IMR-90 (cell line): ENCODE data around the gene SYP. TPM values are rescaled to one million over a fixed set of nuclear protein-coding genes. Genes with fewer than 3 reads are reported as not detected.

Experiments used
- ATAC-seq: fragments of 200-7000 bp; cut with Tn5 transposase; 2 replicates; pipeline ENCODE4 v1.9.1; 2020; ENCODE audit warnings: low read depth, mild to moderate bottlenecking, moderate library complexity
- BruUV-seq: library from RNA; stranded (reverse); fragments of 400-500 nt; replicated peaks from 2 replicates; lab custom pipeline; 2021; lab: Mats Ljungman, UMichigan
- CTCF ChIA-PET: fragments of 300-600 bp; formaldehyde crosslinking; extraction: SDS; loops from one replicate; lab custom pipeline; 2021; ENCODE audit warnings: antibody characterized with exemption; lab: Yijun Ruan, JAX
- POLR2A ChIA-PET: fragments of 300-600 bp; sonication (Branson Sonifier 250); formaldehyde crosslinking; loops from one replicate; lab custom pipeline; 2022; ENCODE audit warnings: antibody characterized with exemption; ENCODE audit not compliant: unreplicated experiment; lab: Charles Lee
- DNase-seq: peaks from one replicate; pipeline ENCODE4 v3.0.0; 2013
- H2AFZ ChIP-seq: replicated peaks from 2 replicates; pipeline ENCODE3; 2013; ENCODE audit warnings: low read length, mild to moderate bottlenecking; ENCODE audit not compliant: poor library complexity
- H2AK5ac ChIP-seq: 2 replicates; pipeline ENCODE4 v1.6.1; 2013; ENCODE audit warnings: low read depth, low read length, inconsistent platforms
- H2AK9ac ChIP-seq: replicated peaks from 2 replicates; pipeline ENCODE3; 2013; ENCODE audit warnings: mild to moderate bottlenecking, low read depth, low read length, moderate library complexity; ENCODE audit not compliant: poor library complexity
- H2BK120ac ChIP-seq: 2 replicates; pipeline ENCODE4 v1.6.1; 2013; ENCODE audit warnings: low read depth, low read length, inconsistent platforms
- H2BK15ac ChIP-seq: 3 replicates; pipeline ENCODE4 v1.6.1; 2013; ENCODE audit warnings: low read depth, low read length, inconsistent platforms
- H2BK20ac ChIP-seq: 2 replicates; pipeline ENCODE4 v1.6.1; 2013; ENCODE audit warnings: low read depth, mild to moderate bottlenecking, inconsistent platforms, low read length, moderate library complexity
- H2BK5ac ChIP-seq: 2 replicates; pipeline ENCODE4 v1.6.1; 2013; ENCODE audit warnings: mild to moderate bottlenecking, low read depth, low read length, inconsistent platforms; ENCODE audit not compliant: poor library complexity, severe bottlenecking
- H3K14ac ChIP-seq: replicated peaks from 2 replicates; pipeline ENCODE4 v1.6.1; 2013; ENCODE audit warnings: low read depth, low read length, inconsistent platforms
- H3K18ac ChIP-seq: 2 replicates; pipeline ENCODE4 v1.6.1; 2013; ENCODE audit warnings: low read depth, low read length, control low read depth
- H3K23ac ChIP-seq: 2 replicates; pipeline ENCODE4 v1.6.1; 2013; ENCODE audit warnings: low read depth, low read length, inconsistent platforms
- H3K27ac ChIP-seq: 2 replicates; pipeline ENCODE4 v1.5.1; 2013; ENCODE audit warnings: mild to moderate bottlenecking, control low read depth, low read length; ENCODE audit not compliant: insufficient read depth
- H3K27me3 ChIP-seq: 2 replicates; pipeline ENCODE4 v1.6.1; 2013; ENCODE audit warnings: low read length; ENCODE audit not compliant: control insufficient read depth, insufficient read depth
- H3K36me3 ChIP-seq: 2 replicates; pipeline ENCODE4 v1.6.1; 2013; ENCODE audit warnings: low read length, mixed read lengths; ENCODE audit not compliant: control insufficient read depth, insufficient read depth
- H3K4ac ChIP-seq: 2 replicates; pipeline ENCODE4 v1.6.1; 2013; ENCODE audit warnings: low read depth, low read length, inconsistent platforms
- H3K4me1 ChIP-seq: 2 replicates; pipeline ENCODE4 v1.6.1; 2013; ENCODE audit warnings: low read length, mixed read lengths; ENCODE audit not compliant: control insufficient read depth, insufficient read depth
- H3K4me2 ChIP-seq: 2 replicates; pipeline ENCODE4 v1.6.1; 2013; ENCODE audit warnings: low read depth, mild to moderate bottlenecking, control low read depth, low read length, moderate library complexity
- H3K4me3 ChIP-seq: 2 replicates; pipeline ENCODE4 v1.5.1; 2013; ENCODE audit warnings: low read depth, mild to moderate bottlenecking, control low read depth, low read length, moderate library complexity; ENCODE audit not compliant: insufficient read depth
- H3K56ac ChIP-seq: 2 replicates; pipeline ENCODE4 v1.6.1; 2013; ENCODE audit warnings: low read length, inconsistent platforms; ENCODE audit not compliant: insufficient read depth; ENCODE audit errors: extremely low read depth
- H3K79me1 ChIP-seq, 2 experiments: 2 replicates each; pipeline ENCODE4 v1.6.1; 2013; ENCODE audit warnings: low read length in 2 of 2, inconsistent platforms in 1 of 2, low read depth in 1 of 2
- H3K9ac ChIP-seq: 2 replicates; pipeline ENCODE4 v1.6.1; 2013; ENCODE audit warnings: low read depth, low read length, control low read depth
- H3K9me1 ChIP-seq: 2 replicates; pipeline ENCODE4 v1.6.1; 2013; ENCODE audit warnings: low read length, inconsistent platforms; ENCODE audit not compliant: insufficient read depth
- H3K9me3 ChIP-seq: 2 replicates; pipeline ENCODE4 v1.6.1; 2013; ENCODE audit warnings: low read length; ENCODE audit not compliant: control insufficient read depth, insufficient read depth
- H4K20me1 ChIP-seq: 2 replicates; pipeline ENCODE4 v1.6.1; 2013; ENCODE audit warnings: low read length, inconsistent platforms; ENCODE audit not compliant: insufficient read depth
- H4K5ac ChIP-seq: 2 replicates; pipeline ENCODE4 v1.6.1; 2013; ENCODE audit warnings: mild to moderate bottlenecking, low read depth, low read length, control low read depth
- H4K8ac ChIP-seq, 2 experiments: 2 replicates each; pipeline ENCODE4 v1.6.1; 2013; ENCODE audit warnings: low read depth in 2 of 2, low read length in 2 of 2, control low read depth in 1 of 2, inconsistent platforms in 1 of 2
- H4K91ac ChIP-seq: 2 replicates; pipeline ENCODE4 v1.6.1; 2013; ENCODE audit warnings: low read depth, low read length, inconsistent platforms; ENCODE audit not compliant: insufficient read depth
- CHD1 ChIP-seq: IDR thresholded peaks from 2 replicates; pipeline ENCODE4 v1.6.1; 2012; ENCODE audit warnings: low read depth, low read length, improper control_type of control experiment
- CTCF ChIP-seq: conservative IDR thresholded peaks from 2 replicates; pipeline ENCODE4 v1.5.1; 2012; ENCODE audit warnings: mild to moderate bottlenecking, low read depth, low read length, improper control_type of control experiment
- ELK1 ChIP-seq: fragments of 150-350 bp; IDR thresholded peaks from 2 replicates; pipeline ENCODE4 v1.6.1; 2016; ENCODE audit warnings: low read depth, mild to moderate bottlenecking, low read length, moderate library complexity, borderline replicate concordance
- FOS ChIP-seq: fragments of 150-350 bp; IDR thresholded peaks from 2 replicates; pipeline ENCODE4 v1.6.1; 2016; ENCODE audit warnings: low read depth, low read length
- MAFK ChIP-seq: IDR thresholded peaks from 2 replicates; pipeline ENCODE4 v1.6.1; 2012; ENCODE audit warnings: low read depth, low read length, improper control_type of control experiment
- MXI1 ChIP-seq: IDR thresholded peaks from 2 replicates; pipeline ENCODE4 v1.6.1; 2012; ENCODE audit warnings: low read depth, mild to moderate bottlenecking, low read length, moderate library complexity, borderline replicate concordance
- POLR2A ChIP-seq: IDR thresholded peaks from 2 replicates; pipeline ENCODE4 v1.6.1; 2012; ENCODE audit warnings: mild to moderate bottlenecking, low read depth, low read length
- RAD21 ChIP-seq: IDR thresholded peaks from 2 replicates; pipeline ENCODE4 v1.6.1; 2012; ENCODE audit warnings: low read length, improper control_type of control experiment
- USF2 ChIP-seq: fragments of 150-350 bp; IDR thresholded peaks from 2 replicates; pipeline ENCODE4 v1.6.1; 2017; ENCODE audit warnings: mild to moderate bottlenecking, antibody characterized with exemption, low read length, low read depth
- WGBS, 2 experiments: methylation state at CpG; one replicate each; pipeline versions ENCODE4 v1.1.5 to v1.1.7; 2013; ENCODE audit warnings: missing lambda C conversion rate in 2 of 2; ENCODE audit not compliant: insufficient read length in 1 of 2; ENCODE audit errors: extremely low coverage in 2 of 2; 5-methylcytosine and 5-hydroxymethylcytosine counted together
- dilution Hi-C: fragments of 300-500 bp; cut with HindIII; formaldehyde crosslinking; loops from one replicate; pipeline ENCODE4 v1.14.3; 2018; ENCODE audit warnings: low sequenced_read_pairs; ENCODE audit not compliant: unreplicated experiment
- in situ Hi-C: fragments of 300-500 bp; cut with MboI; formaldehyde crosslinking; loops from 3 replicates; pipeline ENCODE4 v1.14.3; 2019; ENCODE audit warnings: low sequenced_read_pairs, inconsistent platforms, mixed read lengths
- intact Hi-C: fragments of 100-400 bp; cut with micrococcal nuclease; formaldehyde crosslinking; loops from 2 replicates; pipeline ENCODE4 v1.10.0; 2022
- polyA plus RNA-seq, 3 experiments: library from polyadenylated mRNA; depleted of rRNA; stranded (reverse); fragments of >200 nt; gene quantifications; 2 replicates each; pipeline ENCODE4 v1.2.3, GENCODE V29; 2012; ENCODE audit warnings: low replicate concordance in 1 of 3
- total RNA-seq: library from RNA; depleted of rRNA; stranded (reverse); fragments of >200 nt; gene quantifications from 2 replicates; pipeline ENCODE4 v1.2.3, GENCODE V29; 2012

SYP gene
- total and polyA plus RNA-seq, 2 of the 4 experiments (the other 2 are of a cell fraction), result under 0.01 to 0.05 TPM

- 0 out of 2 replicates have a peak, but pooled peaks cover 3% of the 10 kb centered on the region for H3K9me3 ChIP-seq
- no peaks in the 10 kb centered on the region for H3K9me1 ChIP-seq
- no peak overlapping the region for H4K8ac ChIP-seq
- intact Hi-C loops, result no loop called here
- no peak overlapping the region for H2AFZ ChIP-seq
- H2BK5ac ChIP-seq, result no peak overlapping the region
- no peaks in the 10 kb centered on the region for H3K36me3 ChIP-seq
- no peak overlapping the region for H3K27ac ChIP-seq
- H4K91ac ChIP-seq, result no peak overlapping the region
- H4K20me1 ChIP-seq, result no peaks in the 10 kb centered on the region
- no peak overlapping the region for H2BK120ac ChIP-seq
- in situ Hi-C loops, result no loop called here
- POLR2A ChIA-PET, result no interaction called here
- H2AK5ac ChIP-seq, result no peak overlapping the region
- no peak for TF ChIP-seq CTCF
- no peak for TF ChIP-seq CHD1
- TF ChIP-seq RAD21, result no peak
- TF ChIP-seq FOS, result no peak
- TF ChIP-seq USF2, result no peak
- no peak for TF ChIP-seq MXI1
- no peak for TF ChIP-seq ELK1
- TF ChIP-seq MAFK, result no peak
- TF ChIP-seq POLR2A, result no peak
- no peak for ATAC-seq
- no peak overlapping the region for H3K4ac ChIP-seq
- no peak for DNase-seq
- no peak overlapping the region for H2BK20ac ChIP-seq
- H3K18ac ChIP-seq, result no peak overlapping the region
- H3K4me3 ChIP-seq, result no peak overlapping the region
- BruUV-seq, result no TSS peak
- H2BK15ac ChIP-seq, result no peak overlapping the region
- CTCF ChIA-PET, result no interaction called here
- H3K56ac ChIP-seq, result no peak overlapping the region
- dilution Hi-C loops, result no loop called here
- H3K14ac ChIP-seq, result no peak overlapping the region
- 83% methylated on average over 1 of the region's 14 CpGs; no CpG with 5 or more reads in 1 of the 2 experiments for WGBS, 2 experiments
- H3K79me1 ChIP-seq, result no peaks in the 10 kb centered on the region
- H2AK9ac ChIP-seq, result no peak overlapping the region
- H3K4me2 ChIP-seq, result no peak overlapping the region
- H3K27me3 ChIP-seq, result peaks cover 2% of the 10 kb centered on the region; the same call in 1 of the 2 replicates
- H3K23ac ChIP-seq, result no peak overlapping the region
- no peak overlapping the region for H3K9ac ChIP-seq
- H3K4me1 ChIP-seq, result no peaks in the 10 kb centered on the region
- H4K5ac ChIP-seq, result no peak overlapping the region
Measured at GRCh38 chrX:49225858-49226257, 25.9 kb upstream of the SYP start.
